Frontal cortex (tissue), 4 donors: ENCODE data around the gene ALDH1A1. TPM values are rescaled to one million over a fixed set of nuclear protein-coding genes. Genes with fewer than 3 reads are reported as not detected.

ENCODE experiments used
- DNase-seq, 2 donors: peaks; one replicate each; pipeline ENCODE4 v3.0.0; 2012; ENCODE audit warnings: low spot score in 2 of 2
- FAIRE-seq: peaks from 2 replicates; lab custom pipeline; 2012; peaks lifted over from hg19 to GRCh38; lab: Jason Lieb, UNC
- total RNA-seq: library from RNA; depleted of rRNA; stranded (reverse); fragments of >200 nt; gene quantifications from one replicate; pipeline ENCODE4 v1.2.3, GENCODE V29; 2014
- donor health status: control.
- donor health status: control.
- donor health status: control.

The ALDH1A1 gene
- 1.2 TPM for total RNA-seq

GRCh38 chr9:72952914-72953313 lies at the start of gene ALDH1A1:
ALDH1A1 (minus strand) TSS chr9:72953053; CDS start chr9:72953000, 53 bp downstream.
- FAIRE-seq (no peak), DNase-seq (no peak)

- no peak for DNase-seq
- FAIRE-seq, result no peak
Measured at GRCh38 chr9:73001860-73002259, 49.0 kb upstream of the ALDH1A1 start.

- no peak for FAIRE-seq
- DNase-seq, result no peak
Measured at GRCh38 chr9:72998363-72998762, 45.5 kb upstream of the ALDH1A1 start.

- DNase-seq (no peak), FAIRE-seq (no peak)
Measured at GRCh38 chr9:72997387-72997995, 44.6 kb upstream of the ALDH1A1 start.

- DNase-seq (no peak), FAIRE-seq (no peak)
Measured at GRCh38 chr9:72996684-72997314, 43.9 kb upstream of the ALDH1A1 start.

- no peak for DNase-seq
Measured at GRCh38 chr9:72996114-72996513, 43.3 kb upstream of the ALDH1A1 start.

GRCh38 chr9:72995131-72996024 lies 42.5 kb upstream of the ALDH1A1 start:
- FAIRE-seq, result no peak
- DNase-seq, result no peak

More at GRCh38 chr9:72996114-72996513, 43.3 kb upstream of the ALDH1A1 start:
- no peak for FAIRE-seq

- no peak for FAIRE-seq
- no peak for DNase-seq
Measured at GRCh38 chr9:72991772-72992171, 38.9 kb upstream of the ALDH1A1 start.

GRCh38 chr9:72990397-72991182 lies 37.7 kb upstream of the ALDH1A1 start:
- FAIRE-seq (no peak), DNase-seq (no peak)

GRCh38 chr9:72986522-72987116 lies 33.8 kb upstream of the ALDH1A1 start:
- DNase-seq (no peak), FAIRE-seq (no peak)

GRCh38 chr9:72985746-72986145 lies 32.9 kb upstream of the ALDH1A1 start:
- FAIRE-seq, result no peak
- DNase-seq, result no peak

GRCh38 chr9:72984991-72985390 lies 32.1 kb upstream of the ALDH1A1 start:
- FAIRE-seq (no peak), DNase-seq (no peak)

GRCh38 chr9:72984226-72984947 lies 31.5 kb upstream of the ALDH1A1 start:
- FAIRE-seq, result no peak
- no peak for DNase-seq

- DNase-seq (no peak), FAIRE-seq (no peak)
Measured at GRCh38 chr9:72983512-72984225, 30.8 kb upstream of the ALDH1A1 start.

- FAIRE-seq, result no peak
- no peak for DNase-seq
Measured at GRCh38 chr9:72983056-72983455, 30.2 kb upstream of the ALDH1A1 start.

GRCh38 chr9:72982146-72982799 lies 29.4 kb upstream of the ALDH1A1 start:
- FAIRE-seq (no peak), DNase-seq (no peak)

GRCh38 chr9:72981433-72981832 lies 28.6 kb upstream of the ALDH1A1 start:
- FAIRE-seq (no peak), DNase-seq (no peak)
